Activated effector memory CD4-positive, alpha-beta T cell treated with Interleukin-2 at 50 U/mL for 16 hours (primary cell): Measurements from ENCODE around the gene IL4R.

ENCODE experiments used
- DNase-seq: peaks from one replicate; pipeline ENCODE4 v3.0.0-alpha.2; 2020

The IL4R gene

DNA sequence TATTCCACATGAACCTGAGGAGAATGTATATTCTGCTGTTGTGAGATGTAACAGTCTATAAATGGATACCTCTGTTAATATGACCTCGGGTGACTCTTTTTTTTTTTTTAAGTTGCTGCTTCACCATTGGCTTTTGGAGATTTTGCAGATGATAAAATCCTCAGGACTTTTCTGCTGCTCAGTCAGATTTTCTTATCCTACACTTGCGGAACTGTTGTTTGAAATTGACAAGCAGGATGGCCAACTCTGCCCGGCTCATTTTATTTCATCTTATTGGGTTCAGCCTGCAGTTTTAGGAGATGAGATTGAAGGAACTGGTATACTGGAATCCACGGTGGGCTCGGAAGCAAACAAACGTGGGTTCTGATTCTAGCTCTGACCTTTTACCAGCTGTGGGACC lies 19.3 kb downstream of the IL4R start:
- no peak for DNase-seq

DNA sequence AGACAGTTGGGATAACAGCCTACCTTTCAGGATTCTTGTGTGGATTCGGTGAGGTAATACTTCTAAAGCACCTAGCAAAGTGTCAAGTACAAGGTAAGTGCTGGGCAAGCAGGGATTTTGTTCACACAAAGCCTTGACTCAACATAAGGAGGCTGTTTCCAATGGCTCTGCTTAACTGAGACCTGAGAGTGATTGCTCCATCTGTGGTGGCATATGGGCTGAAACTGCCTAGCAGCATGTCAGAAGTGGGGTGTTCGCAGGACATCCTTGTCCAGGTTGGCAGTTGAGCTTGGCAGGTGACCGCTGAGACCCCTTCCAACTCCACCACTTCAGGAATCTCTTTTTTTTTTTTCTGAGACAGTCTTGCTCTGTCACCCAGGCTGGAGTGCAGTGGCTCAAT lies 19.8 kb downstream of the IL4R start:
- no peak for DNase-seq

DNA sequence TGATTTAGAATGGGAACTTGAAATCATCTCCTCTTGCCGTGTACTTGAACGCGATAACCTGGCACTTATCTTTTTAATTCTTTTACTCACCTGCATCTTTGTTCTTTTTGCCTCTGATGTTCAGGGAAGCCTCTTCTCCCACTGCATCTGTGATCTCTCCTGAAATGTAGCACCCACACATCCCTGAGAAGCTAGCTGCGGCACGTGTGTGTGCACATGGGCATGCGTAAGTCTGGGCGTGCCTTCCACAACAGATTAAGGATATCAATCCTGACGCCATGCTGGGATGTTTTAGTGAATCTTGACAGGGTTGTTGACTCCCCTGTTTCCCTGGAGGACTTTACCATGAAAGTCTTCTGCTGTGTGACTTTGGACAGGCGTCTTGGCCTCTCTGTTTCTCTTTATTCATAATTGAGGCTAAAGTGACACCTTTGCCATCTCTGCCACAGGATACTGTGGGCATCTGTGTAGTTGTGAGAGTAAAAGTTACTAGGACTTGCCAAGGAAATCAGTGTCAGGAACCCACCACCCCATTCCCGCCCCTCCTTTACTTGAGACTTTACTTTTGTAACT lies 20.5 kb downstream of the IL4R start:
- DNase-seq: no peak

DNA sequence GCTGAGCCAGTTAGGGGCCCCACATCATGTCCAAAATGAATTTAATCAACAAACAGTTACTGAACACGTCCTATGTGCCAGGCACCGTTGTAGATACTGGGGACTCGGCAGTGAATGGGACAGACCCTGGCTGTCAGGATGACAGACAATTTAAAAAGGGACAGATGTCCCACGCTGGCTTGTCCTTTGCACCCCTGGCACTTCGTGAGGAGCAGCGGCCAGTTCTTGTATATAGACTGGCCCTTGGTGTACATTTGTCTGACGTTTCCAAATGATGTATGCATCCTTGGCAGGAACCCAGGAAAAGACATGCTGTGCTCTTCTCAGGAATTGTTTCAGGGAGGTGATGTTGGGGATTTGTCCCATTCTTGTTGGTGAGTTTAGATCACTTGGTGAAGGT lies 21.1 kb downstream of the IL4R start:
- DNase-seq: no peak

DNA sequence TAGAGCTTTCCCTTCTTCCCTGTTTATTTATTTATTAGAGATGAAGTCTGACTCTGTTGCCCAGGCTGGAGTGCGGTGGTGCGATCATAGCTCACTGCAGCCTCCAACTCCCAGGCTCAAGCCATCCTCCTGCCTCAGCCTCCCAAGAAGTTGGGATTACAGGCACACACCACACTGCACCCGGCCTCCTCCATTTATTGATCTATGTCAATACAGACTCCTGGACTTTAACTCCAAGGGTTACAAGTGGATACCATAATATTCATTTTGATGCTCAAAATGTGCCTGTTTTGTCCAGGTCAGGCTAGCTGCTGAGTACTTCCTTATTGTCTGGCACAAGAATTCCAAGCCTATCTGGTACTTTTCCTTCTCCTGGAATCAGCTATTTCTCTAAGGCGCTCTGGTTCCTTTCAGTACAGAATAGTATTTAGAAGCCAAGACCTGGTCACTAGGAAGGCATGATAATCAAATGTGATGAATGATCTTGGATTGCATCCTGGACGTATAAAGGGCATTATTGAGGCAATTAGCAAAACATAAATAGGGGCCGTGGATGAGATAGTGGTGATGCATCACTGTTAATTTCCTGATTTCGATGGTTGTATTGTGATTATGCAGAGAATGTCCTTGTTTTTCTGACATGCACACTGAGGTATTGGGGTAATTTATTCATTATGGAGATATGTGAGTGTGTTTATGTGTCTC lies 21.7 kb downstream of the IL4R start:
- DNase-seq: no peak

DNA sequence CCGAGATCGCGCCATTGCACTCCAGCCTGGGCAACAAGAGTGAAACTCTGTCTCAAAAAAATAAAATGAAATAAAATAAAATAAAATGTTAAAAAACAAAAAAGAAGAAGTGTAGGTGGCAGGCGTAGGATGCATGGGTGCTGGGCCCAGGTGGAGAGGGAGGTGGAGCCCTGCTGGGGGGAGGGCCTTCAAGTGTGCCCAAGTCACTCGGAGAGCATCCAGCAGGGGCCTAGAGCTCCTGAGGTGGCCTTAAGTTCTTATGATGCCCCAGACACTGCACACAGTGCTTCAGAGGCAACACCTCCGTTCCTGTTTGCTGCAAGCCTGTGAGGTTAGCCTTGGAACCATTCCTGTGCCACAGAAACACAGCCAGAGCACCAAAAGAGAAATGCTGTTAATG lies 23.2 kb downstream of the IL4R start:
- no peak for DNase-seq

DNA sequence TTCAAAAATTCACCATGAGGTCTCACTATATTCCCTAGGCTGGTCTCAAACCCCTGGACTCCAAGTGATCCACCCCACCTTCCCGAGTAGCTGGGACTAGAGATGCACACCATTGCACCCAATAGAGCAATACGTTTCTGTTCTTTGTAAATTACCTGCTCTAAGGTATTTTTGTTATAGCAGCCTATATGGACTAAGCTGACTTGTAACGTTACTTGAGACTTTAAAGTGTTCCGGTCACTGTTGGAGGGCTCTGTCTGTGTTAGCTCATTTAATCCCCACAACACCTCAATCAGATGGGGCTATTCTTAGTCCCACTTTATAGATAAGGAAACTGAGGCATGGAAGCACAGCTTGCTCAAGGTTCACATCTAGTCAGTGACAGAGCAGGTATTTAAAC lies 25.4 kb downstream of the IL4R start:
- no peak for DNase-seq

DNA sequence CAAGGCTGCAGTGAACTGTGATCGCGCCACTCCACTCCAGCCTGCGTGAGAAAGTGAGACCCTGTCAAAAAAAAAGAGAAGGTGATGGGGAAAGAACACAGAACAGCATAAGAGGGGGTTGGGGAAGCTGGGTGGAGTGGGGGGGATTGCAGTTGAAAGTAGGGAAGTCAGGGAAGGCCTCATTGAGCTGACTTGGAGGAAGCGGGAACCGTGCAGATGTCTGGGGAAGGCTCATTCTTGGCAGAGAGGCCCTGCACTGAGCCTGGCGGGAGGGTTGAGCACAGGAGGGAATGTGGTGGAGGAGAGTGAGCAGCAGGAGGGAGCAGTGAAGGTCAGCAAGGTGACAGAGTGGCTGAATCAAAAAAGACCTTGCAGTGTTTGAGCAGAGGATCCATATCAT lies 26.9 kb downstream of the IL4R start:
- DNase-seq: no peak

DNA sequence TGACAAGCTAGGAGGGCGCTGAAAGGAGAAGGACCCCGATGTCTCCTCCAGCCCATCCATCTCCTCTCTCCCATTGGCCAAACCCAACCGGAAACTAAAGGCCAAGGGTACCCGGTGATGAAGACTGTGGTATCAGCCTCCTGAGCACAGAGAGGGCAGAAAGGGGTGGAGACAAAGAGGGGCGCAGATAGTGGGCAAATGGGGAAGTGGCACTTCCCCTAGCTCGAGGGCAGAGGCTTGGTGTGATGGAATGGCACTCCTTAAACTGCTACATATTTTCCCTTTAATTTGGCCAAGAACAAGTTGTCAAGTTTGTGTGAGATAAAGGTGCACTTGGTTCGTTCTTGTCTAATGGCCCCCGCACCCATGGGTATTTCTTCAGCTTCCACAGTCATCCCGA lies 27.8 kb downstream of the IL4R start:
- DNase-seq: no peak

DNA sequence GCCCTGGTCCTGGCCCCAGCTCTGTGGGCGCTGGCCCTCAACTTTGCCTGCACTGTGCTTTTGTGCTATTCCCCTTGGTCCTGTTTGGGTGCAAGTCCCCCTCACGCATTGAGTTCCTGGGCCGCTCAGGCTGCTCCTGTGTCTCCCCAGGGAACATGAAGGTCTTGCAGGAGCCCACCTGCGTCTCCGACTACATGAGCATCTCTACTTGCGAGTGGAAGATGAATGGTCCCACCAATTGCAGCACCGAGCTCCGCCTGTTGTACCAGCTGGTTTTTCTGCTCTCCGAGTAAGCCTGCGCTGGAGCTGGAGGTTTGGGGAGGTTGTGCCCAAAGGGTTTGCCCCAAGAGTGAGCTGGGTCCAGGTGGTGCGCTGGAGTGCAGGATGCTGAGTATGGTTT lies 28.2 kb downstream of the IL4R start:
- no peak for DNase-seq

DNA sequence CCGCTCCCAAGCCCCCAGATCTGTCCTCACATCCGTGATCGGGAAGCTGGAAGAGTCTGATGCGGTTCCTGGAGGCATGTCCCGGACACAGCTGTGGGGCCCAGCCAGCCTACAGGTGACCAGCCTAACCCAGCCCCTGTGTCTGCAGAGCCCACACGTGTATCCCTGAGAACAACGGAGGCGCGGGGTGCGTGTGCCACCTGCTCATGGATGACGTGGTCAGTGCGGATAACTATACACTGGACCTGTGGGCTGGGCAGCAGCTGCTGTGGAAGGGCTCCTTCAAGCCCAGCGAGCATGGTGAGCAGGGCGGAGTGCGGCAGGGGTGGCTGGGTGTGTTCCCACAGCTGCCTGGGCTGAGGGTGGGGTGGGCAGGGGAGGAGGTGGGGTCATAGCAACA lies 30.9 kb downstream of the IL4R start:
- DNase-seq: no peak

DNA sequence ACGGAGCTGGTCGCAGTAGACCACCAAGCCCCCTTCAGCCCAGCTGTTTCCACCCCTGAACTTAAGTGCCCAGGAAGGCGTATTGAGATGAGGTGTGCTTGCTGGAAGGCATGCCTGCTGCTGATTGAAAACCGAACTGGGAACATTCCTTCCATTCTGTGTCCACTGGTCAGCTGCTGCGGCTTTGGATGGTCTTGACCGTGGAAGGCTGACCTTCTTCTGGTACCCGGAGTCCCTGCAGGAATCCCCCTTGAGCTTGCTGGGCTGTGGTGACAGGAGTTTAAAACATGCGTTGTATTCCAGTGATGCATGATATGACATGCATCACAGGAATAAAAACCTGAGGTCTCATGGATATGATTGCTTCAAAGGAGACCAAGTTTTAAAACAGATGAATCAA lies 31.4 kb downstream of the IL4R start:
- DNase-seq: no peak

DNA sequence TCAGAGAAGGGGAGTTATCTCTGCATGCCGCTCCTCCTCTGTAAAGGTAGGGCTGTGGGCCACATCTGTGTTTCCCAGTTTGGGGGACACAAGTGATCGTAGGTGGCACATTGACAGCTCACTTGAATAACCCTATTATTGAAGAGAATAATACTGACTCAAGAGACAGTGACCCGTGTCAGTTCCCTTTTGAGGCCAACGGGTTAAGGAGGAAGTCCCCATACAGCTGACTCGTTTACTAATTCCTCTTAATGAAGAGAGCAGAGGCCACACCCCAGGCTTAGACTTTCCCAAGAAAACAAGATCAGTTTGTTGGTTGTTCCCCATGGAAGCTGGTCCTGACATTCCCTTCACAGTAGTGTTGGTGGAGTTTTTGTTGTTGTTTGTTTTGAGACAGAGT lies 33.0 kb downstream of the IL4R start:
- no peak for DNase-seq

DNA sequence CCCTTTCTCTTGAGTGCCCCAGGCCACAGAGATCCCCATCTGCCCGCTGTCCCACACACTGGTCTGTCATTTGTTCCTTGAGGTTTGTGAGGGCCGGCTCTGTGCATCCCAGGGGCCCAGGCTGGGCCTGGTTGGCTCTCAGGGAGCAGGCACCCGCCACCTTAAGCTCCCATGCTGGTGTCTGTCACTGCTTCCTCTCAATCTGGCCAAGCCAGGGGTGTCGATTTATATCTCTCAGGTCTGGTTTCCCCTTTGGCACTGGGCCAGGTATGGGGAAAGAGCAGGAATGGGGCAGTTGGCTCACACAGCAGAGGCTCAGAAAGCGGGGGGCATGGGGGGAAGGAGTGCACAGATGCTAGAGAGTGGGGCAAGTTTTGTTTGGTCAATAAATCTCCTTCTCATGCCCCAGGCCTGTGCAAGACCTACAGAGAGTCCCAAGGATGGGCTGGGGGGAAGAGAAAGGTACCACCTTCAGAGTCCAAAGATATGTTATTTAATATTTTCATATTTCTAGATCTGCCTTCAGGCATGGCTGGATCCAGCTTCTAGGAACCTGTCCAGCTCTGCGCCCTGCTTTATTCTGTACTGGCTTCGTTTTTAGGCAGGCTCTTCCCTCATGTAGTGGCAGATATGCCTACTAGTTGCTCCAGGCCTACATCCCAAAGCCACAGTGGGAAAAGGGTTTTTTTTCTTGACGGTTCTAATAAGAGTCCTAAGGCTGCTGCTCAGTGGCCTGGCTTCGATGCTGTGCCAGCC lies 34.3 kb downstream of the IL4R start:
- DNase-seq: no peak

DNA sequence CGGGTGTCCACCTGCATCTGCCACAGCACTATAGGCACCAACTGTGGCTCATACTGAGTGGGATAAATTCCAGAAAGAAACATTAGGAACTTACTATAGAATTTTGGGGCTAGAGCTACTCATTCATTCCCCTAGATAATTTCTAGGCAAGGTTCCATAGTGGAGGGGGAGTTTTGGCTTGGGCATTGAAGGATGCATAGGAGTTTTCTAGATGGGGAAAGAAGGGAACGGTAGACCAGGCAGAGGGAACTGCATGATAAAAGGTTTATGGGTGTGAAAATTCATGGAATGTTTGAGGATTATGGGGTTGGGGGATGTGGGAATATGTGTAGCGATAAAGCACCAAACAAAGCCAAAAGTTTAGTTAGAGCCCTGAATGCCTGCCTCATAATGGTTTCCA lies 35.5 kb downstream of the IL4R start:
- no peak for DNase-seq

DNA sequence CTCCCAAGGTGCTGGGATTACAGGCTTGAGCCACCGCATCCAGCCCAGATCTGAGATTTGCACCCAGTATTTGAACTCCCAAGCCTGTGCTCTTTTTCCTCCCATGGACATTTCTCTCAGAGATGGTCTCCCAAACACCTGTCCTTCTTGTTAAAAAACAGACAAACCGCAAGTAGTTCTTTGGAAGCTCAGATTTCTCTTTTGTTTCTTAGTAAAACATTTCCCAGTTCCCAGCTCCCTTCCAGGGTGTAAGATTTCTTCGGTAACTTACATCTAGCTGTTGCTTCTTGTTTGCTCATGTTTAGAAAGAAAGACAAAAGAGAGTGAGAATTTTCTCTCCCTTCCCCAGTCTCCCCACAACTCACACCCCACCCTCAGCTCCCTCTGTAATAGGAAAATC lies 36.2 kb downstream of the IL4R start:
- DNase-seq: no peak

DNA sequence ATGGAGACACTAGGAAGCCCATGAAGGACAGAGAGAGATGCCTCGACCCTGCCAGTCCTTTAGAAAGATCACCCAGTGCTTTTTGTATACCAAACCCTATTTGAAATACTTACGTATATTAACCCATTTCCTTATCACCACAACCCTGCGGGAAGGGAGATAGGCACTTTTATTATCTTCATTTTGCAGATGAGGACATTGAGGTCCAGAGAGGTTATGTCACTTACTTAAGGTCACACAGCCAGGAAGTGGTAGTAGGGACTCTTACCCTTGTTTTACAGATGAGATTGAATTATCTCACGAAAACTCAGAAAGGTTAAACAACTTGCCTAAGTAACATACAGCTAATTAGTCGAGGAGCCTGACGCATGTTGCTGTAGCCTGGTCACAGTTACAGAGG lies 38.2 kb downstream of the IL4R start:
- DNase-seq: no peak

DNA sequence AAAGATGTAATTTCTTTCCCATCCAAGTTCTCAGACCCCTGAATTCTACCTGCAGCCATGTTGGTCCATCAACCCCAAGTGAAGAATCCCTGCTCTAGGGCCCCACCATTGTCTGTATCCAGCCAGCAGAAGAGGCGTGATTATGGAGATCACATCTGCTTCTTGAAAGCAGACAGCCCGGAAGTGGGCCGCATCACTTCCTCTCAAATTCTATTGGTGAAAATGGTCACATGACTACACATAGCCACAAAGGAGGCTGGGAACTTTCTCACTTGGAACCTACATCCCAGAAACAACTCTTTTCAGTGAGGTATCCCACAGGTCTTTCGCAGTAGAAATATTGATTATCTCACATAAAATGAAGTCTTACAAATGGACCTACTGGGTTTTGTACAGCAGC lies 40.1 kb downstream of the IL4R start:
- DNase-seq: no peak

DNA sequence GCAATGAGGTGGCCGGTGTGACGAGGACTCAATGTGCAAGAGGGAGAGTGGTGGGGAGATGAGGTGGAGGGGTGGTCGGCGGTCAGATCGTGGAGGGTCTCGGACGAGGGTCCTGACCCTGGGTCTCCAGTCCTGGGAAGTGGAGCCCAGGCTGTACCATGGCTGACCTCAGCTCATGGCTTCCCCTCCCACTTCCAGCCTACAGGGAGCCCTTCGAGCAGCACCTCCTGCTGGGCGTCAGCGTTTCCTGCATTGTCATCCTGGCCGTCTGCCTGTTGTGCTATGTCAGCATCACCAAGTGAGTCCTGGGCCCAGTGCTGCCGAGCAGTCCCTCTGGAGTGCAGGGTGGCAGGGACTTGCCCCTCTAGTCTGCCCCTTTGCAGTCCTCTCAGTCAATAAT lies 41.8 kb downstream of the IL4R start:
- peak; percentile 17 for DNase-seq

DNA sequence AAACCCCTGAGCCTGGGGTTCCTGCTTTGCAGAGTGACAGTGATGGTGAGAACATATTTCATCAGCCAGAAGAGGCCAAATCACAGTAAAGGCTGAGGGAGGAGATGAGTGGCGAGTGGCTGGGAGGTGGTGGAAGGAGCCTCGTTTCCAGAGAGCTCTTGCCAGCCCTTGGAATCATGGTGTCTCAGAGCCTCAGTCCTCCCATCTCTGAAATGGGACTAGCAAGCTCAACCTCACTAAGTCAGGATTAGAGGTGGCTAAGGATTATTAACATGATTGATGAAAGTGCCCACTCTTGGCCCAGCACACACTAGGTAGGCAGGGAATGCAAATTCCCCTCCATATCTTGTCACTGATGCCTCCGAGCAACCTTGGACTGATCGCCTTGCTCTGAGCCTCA lies 43.0 kb downstream of the IL4R start:
- no peak for DNase-seq

DNA sequence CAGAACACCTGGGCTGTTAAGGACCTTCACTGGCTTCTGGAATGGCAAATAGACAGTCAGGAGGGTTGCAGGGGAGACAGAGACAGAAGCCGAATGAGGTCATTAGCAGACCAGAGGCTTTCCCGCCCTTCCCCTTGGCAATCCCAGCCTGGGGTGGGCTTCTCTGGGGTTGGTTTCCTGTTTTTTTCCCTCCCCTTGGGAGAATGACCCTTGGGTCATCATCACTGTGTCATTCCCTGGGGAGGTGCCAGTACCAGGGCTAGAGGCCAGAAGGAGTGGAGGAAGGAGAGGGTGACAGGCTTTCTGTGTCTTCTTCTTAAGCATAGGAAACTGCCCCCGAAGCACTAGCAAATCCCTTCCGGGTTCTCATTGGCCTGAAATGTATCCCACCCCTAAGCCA lies 45.3 kb downstream of the IL4R start:
- no peak for DNase-seq

DNA sequence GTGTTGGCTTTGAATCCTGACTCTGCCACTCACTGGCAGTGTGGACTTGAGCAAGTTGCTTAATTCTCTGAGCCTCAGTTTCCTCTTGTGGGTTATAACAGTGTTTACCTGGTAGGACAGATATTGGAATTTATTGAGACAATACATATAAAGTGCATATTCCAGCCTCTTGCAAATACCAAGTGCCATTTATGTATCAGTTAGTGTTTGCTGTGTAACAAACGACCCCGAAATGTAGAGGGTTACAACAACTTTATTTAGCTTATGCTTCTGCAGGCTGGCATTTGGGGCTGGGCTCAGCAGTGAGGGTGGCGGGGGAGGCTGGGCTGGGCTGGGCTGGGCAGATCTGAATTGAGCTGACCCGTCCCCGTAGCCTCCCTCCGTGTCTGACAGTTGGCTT lies 45.8 kb downstream of the IL4R start:
- DNase-seq: no peak

DNA sequence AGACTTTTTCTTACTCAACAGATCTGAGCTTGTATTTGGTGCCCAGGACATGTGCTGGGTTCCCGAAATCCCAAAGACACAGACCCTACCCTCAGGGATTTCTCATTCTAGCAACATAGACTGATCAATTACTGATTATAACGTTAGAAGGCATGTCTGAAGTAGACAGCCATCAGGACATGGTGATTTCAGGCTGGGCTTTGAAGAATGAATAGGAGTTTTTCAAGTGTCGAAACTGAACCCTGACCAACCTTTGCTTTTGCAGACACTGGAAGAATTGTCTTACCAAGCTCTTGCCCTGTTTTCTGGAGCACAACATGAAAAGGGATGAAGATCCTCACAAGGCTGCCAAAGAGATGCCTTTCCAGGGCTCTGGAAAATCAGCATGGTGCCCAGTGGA lies 48.2 kb downstream of the IL4R start:
- DNase-seq: no peak

DNA sequence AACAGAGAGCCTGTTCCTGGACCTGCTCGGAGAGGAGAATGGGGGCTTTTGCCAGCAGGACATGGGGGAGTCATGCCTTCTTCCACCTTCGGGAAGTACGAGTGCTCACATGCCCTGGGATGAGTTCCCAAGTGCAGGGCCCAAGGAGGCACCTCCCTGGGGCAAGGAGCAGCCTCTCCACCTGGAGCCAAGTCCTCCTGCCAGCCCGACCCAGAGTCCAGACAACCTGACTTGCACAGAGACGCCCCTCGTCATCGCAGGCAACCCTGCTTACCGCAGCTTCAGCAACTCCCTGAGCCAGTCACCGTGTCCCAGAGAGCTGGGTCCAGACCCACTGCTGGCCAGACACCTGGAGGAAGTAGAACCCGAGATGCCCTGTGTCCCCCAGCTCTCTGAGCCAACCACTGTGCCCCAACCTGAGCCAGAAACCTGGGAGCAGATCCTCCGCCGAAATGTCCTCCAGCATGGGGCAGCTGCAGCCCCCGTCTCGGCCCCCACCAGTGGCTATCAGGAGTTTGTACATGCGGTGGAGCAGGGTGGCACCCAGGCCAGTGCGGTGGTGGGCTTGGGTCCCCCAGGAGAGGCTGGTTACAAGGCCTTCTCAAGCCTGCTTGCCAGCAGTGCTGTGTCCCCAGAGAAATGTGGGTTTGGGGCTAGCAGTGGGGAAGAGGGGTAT lies 48.9 kb downstream of the IL4R start:
- DNase-seq: no peak
